H1 (cell line): ENCODE results near the gene GRAMD1B.

Source experiments
- BCL11A ChIP-seq, 2 experiments: IDR thresholded peaks; one replicate each; pipeline ENCODE4 v1.6.1; 2011; ENCODE audit warnings: low read depth in 2 of 2, low read length in 2 of 2, mild to moderate bottlenecking in 2 of 2
- CBX5 ChIP-seq: fragments of 300-800, 300-1000 bp; sonication (generic); IDR thresholded peaks from 2 replicates; pipeline ENCODE4 v1.7.1; 2016; ENCODE audit warnings: antibody characterized with exemption, low read length, low read depth
- CTCF ChIP-seq, 3 experiments: IDR thresholded peaks; 1 replicate in 2 of 3; 2 replicates in 1 of 3; pipeline versions ENCODE4 v1.5.1 to v1.6.1; 2011; ENCODE audit warnings: low read length in 3 of 3, mild to moderate bottlenecking in 3 of 3, inconsistent platforms in 2 of 3, low read depth in 1 of 3, moderate library complexity in 1 of 3; ENCODE audit not compliant: insufficient read depth in 1 of 3; ENCODE audit errors: control extremely low read depth in 1 of 3
- EP300 ChIP-seq, 2 experiments: IDR thresholded peaks; 1 replicate in 1 of 2; 2 replicates in 1 of 2; pipeline ENCODE4 v1.6.1; 2011 to 2012; ENCODE audit warnings: low read depth in 2 of 2, low read length in 2 of 2, mild to moderate bottlenecking in 2 of 2, borderline replicate concordance in 1 of 2, inconsistent platforms in 1 of 2, moderate library complexity in 1 of 2
- GTF2F1 ChIP-seq: IDR thresholded peaks from 2 replicates; pipeline ENCODE4 v1.6.1; 2012; ENCODE audit warnings: low read depth, low read length, improper control_type of control experiment, borderline replicate concordance
- MAX ChIP-seq: IDR thresholded peaks from 2 replicates; pipeline ENCODE4 v1.6.1; 2012; ENCODE audit warnings: inconsistent platforms
- RBBP5 ChIP-seq: IDR thresholded peaks from 2 replicates; pipeline ENCODE4 v1.7.1; 2012; ENCODE audit warnings: low read depth, mild to moderate bottlenecking, inconsistent platforms, low read length, moderate library complexity, borderline replicate concordance
- SIN3A ChIP-seq, 2 experiments: IDR thresholded peaks in 1 of 2; conservative IDR thresholded peaks in 1 of 2; 2 replicates each; pipeline ENCODE4 v1.6.1; 2011 to 2012; ENCODE audit warnings: low read length in 2 of 2, improper control_type of control experiment in 1 of 2, low read depth in 1 of 2, mild to moderate bottlenecking in 1 of 2

DNA sequence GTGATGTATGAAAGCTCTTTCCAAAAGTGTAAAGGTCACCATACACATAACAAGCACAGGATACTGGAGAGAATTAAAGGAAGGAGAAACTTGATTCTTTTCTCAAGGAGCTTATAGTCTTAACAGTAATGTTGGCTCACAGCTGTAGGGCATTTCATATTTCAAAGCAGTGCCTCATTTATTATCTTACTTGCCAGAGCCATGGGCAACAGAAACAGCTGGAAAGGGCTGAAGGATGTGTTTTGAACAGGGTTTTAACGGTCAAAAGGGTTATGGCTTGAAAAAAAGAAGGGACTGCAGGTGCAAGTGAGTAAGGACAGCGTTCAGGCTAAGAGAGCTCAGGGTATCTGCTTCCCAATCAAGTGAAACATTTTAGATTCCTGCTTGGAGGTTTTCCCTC, 2.7 kb upstream of the GRAMD1B start:
- TF ChIP-seq SIN3A (conservative IDR thresholded peaks at IDR 0.05 in 1 of 2, IDR thresholded peaks at IDR 0.05 in 1 of 2; ENCODE audit: low read depth in 1 of 2, low read length in 2 of 2) = no peak
- no peak for TF ChIP-seq CTCF (IDR thresholded peaks at IDR 0.05; ENCODE audit: control extremely low read depth in 1 of 3, insufficient read depth in 1 of 3, low read depth in 1 of 3, low read length in 3 of 3)
- no peak for TF ChIP-seq CBX5
- TF ChIP-seq RBBP5 = no peak
- no peak for TF ChIP-seq BCL11A (IDR thresholded peaks at IDR 0.05; ENCODE audit: low read depth in 2 of 2, low read length in 2 of 2)
- no peak for TF ChIP-seq GTF2F1
- TF ChIP-seq EP300 (IDR thresholded peaks at IDR 0.05; ENCODE audit: borderline replicate concordance in 1 of 2, low read depth in 2 of 2, low read length in 2 of 2) = no peak
- TF ChIP-seq MAX = no peak
